ENCODE measurements around the gene CENPB. TPM values are rescaled to one million over a fixed set of nuclear protein-coding genes. Genes with fewer than 3 reads are reported as not detected.
A peak's percentile ranks its signal among the peaks of the same experiment; 100 is the strongest.

The CENPB gene
- total and polyA plus RNA-seq, 3 donors from 2014 or later = 24.8 to 44.1 (median 32.2) TPM

DNA sequence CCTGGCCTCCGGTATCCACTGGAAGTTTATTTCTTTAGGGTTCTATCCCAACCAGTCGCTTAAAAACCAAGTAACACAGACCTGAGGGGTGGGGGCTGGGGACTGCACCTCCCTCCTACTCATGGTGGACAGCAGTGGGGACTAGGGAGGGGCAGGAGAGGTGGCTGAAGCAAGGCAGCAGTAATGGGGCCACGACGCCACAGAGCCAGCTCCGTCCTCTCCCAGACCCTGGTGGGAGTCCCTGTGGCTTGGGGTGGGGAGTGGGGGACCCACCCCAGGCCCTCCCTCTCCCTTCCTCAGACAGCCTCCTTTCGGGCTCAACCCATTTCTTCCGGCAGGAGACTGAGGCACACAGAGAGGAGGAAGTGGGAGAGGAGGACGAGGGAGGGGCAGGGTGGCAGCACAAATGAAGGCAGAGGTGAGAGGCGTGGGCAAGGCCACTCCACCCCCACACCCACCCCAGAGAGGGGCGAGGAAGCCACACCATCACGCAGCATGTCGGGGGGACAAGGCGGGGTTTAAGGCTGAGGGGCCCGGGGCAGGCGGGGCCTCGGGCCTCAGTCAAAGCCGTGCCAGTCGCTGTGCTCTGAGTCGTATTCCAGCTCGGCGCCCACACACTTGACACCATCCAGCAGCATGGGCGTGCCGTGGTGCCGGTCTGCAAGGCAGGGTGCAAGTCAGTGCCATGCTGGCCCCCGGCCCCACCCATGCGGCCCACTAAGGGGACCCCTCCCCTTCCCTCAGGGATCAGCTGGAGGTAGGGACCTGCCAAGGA lies 32.9 kb downstream of the CENPB start:
- no peak overlapping the region for H3K27ac ChIP-seq
- no peaks in the 10 kb centered on the region for H3K4me1 ChIP-seq
- 86 to 87% methylated on average over 25 to 26 of the region's 26 CpGs for WGBS, 2 donors
- H3K27me3 ChIP-seq = no peaks in the 10 kb centered on the region
- no peak overlapping the region for H3K4me3 ChIP-seq
- no peak for DNase-seq
- H3K9me3 ChIP-seq = no peaks in the 10 kb centered on the region
- TF ChIP-seq, protein P1, sequence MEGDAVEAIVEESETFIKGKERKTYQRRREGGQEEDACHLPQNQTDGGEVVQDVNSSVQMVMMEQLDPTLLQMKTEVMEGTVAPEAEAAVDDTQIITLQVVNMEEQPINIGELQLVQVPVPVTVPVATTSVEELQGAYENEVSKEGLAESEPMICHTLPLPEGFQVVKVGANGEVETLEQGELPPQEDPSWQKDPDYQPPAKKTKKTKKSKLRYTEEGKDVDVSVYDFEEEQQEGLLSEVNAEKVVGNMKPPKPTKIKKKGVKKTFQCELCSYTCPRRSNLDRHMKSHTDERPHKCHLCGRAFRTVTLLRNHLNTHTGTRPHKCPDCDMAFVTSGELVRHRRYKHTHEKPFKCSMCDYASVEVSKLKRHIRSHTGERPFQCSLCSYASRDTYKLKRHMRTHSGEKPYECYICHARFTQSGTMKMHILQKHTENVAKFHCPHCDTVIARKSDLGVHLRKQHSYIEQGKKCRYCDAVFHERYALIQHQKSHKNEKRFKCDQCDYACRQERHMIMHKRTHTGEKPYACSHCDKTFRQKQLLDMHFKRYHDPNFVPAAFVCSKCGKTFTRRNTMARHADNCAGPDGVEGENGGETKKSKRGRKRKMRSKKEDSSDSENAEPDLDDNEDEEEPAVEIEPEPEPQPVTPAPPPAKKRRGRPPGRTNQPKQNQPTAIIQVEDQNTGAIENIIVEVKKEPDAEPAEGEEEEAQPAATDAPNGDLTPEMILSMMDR (IDR thresholded peaks at IDR 0.05) = no peak
- TF ChIP-seq POLR2A (IDR thresholded peaks at IDR 0.05) = no peak
- H3K36me3 ChIP-seq (ENCODE audit: low read depth, missing control alignments) = no peaks in the 10 kb centered on the region
- intact Hi-C loops (cut with DNase I; ENCODE audit: low total_unique reads) = no loop called here

DNA sequence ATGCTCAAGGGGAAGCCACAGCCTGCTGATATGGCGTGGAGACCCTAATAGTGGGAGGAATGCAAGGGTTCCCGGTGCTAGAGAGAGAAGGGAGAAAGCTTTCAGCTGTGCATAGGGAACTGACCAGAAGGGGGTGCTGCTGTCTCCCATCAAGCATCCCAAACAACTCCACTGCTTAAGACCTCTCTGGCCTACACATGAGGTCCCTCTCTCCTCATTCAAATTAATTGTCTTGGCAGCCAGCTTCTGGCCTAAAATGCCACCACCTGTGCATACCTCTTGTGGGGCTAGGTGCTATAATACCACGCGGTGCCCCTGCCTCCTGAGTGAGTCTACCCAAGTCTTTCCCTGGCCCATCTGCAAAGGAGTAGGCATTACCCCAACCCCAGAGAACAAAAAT lies 33.4 kb downstream of the CENPB start:
- Histone ChIP-seq H3K4me3 (no peak overlapping the region), H3K36me3 (ENCODE audit: low read depth, missing control alignments) (no peaks in the 10 kb centered on the region), H3K4me1 (no peaks in the 10 kb centered on the region), H3K9me3 (no peaks in the 10 kb centered on the region), H3K27ac (no peak overlapping the region), H3K27me3 (no peaks in the 10 kb centered on the region)
- DNase-seq = peak; percentile 83
- intact Hi-C loops (cut with DNase I; ENCODE audit: low total_unique reads) = no loop called here
- TF ChIP-seq, protein P1 (IDR thresholded peaks at IDR 0.05) = peak; percentile 47 to 75 (median 66)
- TF ChIP-seq POLR2A (IDR thresholded peaks at IDR 0.05) = no peak
- WGBS, 2 donors = 34 to 38% methylated on average over 4 of the region's 4 CpGs

DNA sequence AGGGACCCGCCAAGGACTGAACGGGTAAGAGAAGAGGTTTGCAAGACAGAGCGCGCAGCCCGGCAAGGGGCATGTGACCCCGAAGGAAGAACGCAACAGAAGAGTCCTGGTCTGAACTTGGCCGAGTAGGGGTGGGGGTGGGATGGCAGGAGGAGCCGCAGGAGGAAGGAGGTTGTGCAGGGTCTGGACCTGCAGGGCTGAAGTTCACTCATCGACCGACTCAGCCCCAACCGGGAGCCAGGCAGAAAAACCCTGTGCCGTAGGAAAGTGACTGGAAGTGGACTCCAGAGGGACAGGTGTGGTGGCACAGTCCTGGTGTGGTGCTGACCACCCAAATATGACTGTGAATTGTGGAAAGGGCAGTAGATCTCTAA lies 34.2 kb downstream of the CENPB start:
- intact Hi-C loops (cut with DNase I; ENCODE audit: low total_unique reads) = no loop called here
- H3K27ac ChIP-seq = no peak overlapping the region
- DNase-seq = no peak
- H3K4me1 ChIP-seq = no peaks in the 10 kb centered on the region
- H3K36me3 ChIP-seq (ENCODE audit: low read depth, missing control alignments) = no peaks in the 10 kb centered on the region
- peak overlapping the region; percentile 15 to 53 for H3K4me3 ChIP-seq
- H3K27me3 ChIP-seq = no peaks in the 10 kb centered on the region
- H3K9me3 ChIP-seq = no peaks in the 10 kb centered on the region
- 52 to 54% methylated on average over 13 of the region's 13 CpGs for WGBS, 2 donors
- TF ChIP-seq POLR2A (IDR thresholded peaks at IDR 0.05) = no peak
- TF ChIP-seq, protein P1 (IDR thresholded peaks at IDR 0.05) = no peak

DNA sequence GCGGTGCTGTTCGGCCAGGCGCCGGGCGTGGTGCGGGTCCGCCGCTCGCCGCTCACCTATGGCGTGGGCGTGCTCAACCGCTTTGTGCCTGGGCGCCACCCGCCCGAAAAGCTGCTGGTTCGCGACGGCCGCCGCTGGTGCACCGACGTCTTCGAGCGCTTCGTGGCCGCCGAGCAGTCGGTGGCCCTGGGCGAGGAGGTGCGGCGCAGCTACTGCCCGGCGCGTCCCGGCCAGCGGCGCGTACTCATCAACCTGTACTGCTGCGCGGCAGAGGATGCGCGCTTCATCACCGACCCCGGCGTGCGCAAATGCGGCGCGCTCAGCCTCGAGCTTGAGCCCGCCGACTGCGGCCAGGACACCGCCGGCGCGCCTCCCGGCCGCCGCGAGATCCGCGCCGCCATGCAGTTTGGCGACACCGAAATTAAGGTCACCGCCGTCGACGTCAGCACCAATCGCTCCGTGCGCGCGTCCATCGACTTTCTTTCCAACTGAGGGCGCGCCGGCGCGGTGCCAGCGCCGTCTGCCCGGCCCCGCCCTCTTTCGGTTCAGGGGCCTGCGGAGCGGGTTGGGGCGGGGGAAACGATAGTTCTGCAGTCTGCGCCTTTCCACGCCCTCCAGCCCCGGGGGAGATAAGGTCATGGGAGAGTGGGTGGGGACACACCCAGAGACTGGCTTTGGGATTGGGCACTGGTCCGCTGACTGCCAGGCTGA lies 34.7 kb downstream of the CENPB start:
- TF ChIP-seq POLR2A (IDR thresholded peaks at IDR 0.05) = no peak
- TF ChIP-seq, protein P1 (IDR thresholded peaks at IDR 0.05) = no peak
- intact Hi-C loops (cut with DNase I; ENCODE audit: low total_unique reads) = no loop called here
- H3K4me3 ChIP-seq = peak overlapping the region; percentile 15 to 53
- peak; percentile 57 for DNase-seq
- H3K27me3 ChIP-seq = no peaks in the 10 kb centered on the region
- H3K9me3 ChIP-seq = no peaks in the 10 kb centered on the region
- H3K27ac ChIP-seq = no peak overlapping the region
- no peaks in the 10 kb centered on the region for H3K36me3 ChIP-seq (ENCODE audit: low read depth, missing control alignments)
- H3K4me1 ChIP-seq = no peaks in the 10 kb centered on the region
- WGBS, 2 donors = 56 to 64% methylated on average over 51 to 83 of the region's 95 CpGs

All from testis (tissue), 3 donors.